H9 (cell line): ENCODE data around the gene PFDN1. TPM values are rescaled to one million over a fixed set of nuclear protein-coding genes. Genes with fewer than 3 reads are reported as not detected.
A peak's percentile ranks its signal among the peaks of the same experiment; 100 is the strongest.

Source experiments
- DNase-seq: peaks from one replicate; pipeline ENCODE4 v3.0.0-alpha.2; 2017
- H2AFZ ChIP-seq: one replicate; pipeline ENCODE4 v1.6.1; 2013; ENCODE audit warnings: mild to moderate bottlenecking, low read length, control low read depth, moderate library complexity
- H2AK5ac ChIP-seq: 2 replicates; pipeline ENCODE4 v1.6.1; 2013; ENCODE audit warnings: low read length, control low read depth, mixed read lengths; ENCODE audit not compliant: insufficient read length
- H2BK120ac ChIP-seq: one replicate; pipeline ENCODE4 v1.6.1; 2013; ENCODE audit warnings: low read depth, mild to moderate bottlenecking, low read length, control low read depth, inconsistent platforms; ENCODE audit not compliant: poor library complexity, severe bottlenecking
- H2BK12ac ChIP-seq: 2 replicates; pipeline ENCODE4 v1.6.1; 2013; ENCODE audit warnings: low read length, control low read depth, mixed read lengths, low read depth; ENCODE audit not compliant: insufficient read length
- H2BK15ac ChIP-seq: 2 replicates; pipeline ENCODE4 v1.6.1; 2013; ENCODE audit warnings: low read depth, low read length, control low read depth
- H2BK20ac ChIP-seq: one replicate; pipeline ENCODE4 v1.6.1; 2013; ENCODE audit warnings: low read depth, mild to moderate bottlenecking, low read length, control low read depth, inconsistent platforms; ENCODE audit not compliant: poor library complexity, severe bottlenecking
- H2BK5ac ChIP-seq: 2 replicates; pipeline ENCODE4 v1.6.1; 2013; ENCODE audit warnings: low read length, control low read depth, mixed read lengths; ENCODE audit not compliant: insufficient read length
- H3K14ac ChIP-seq: 2 replicates; pipeline ENCODE4 v1.6.1; 2013; ENCODE audit warnings: low read length, control low read depth; ENCODE audit not compliant: insufficient read depth
- H3K18ac ChIP-seq: 2 replicates; pipeline ENCODE4 v1.6.1; 2013; ENCODE audit warnings: low read depth, mild to moderate bottlenecking, mixed read lengths, low read length, control low read depth; ENCODE audit not compliant: insufficient read length
- H3K23ac ChIP-seq: 2 replicates; pipeline ENCODE4 v1.6.1; 2013; ENCODE audit warnings: low read length, control low read depth, mixed read lengths, low read depth; ENCODE audit not compliant: insufficient read length
- H3K23me2 ChIP-seq: 2 replicates; pipeline ENCODE4 v1.6.1; 2013; ENCODE audit warnings: low read depth, mild to moderate bottlenecking, mixed read lengths, low read length, control low read depth; ENCODE audit not compliant: insufficient read length, poor library complexity, severe bottlenecking
- H3K27ac ChIP-seq: 2 replicates; pipeline ENCODE4 v1.5.1; 2013; ENCODE audit warnings: low read length, control low read depth, mixed read lengths, low read depth; ENCODE audit not compliant: insufficient read length
- H3K27me3 ChIP-seq: 2 replicates; pipeline ENCODE4 v1.6.1; 2013; ENCODE audit warnings: low read length, control low read depth, inconsistent platforms; ENCODE audit not compliant: insufficient read depth
- H3K4ac ChIP-seq: 2 replicates; pipeline ENCODE4 v1.6.1; 2013; ENCODE audit warnings: low read depth, mild to moderate bottlenecking, control low read depth, inconsistent platforms, low read length, moderate library complexity
- H3K4me1 ChIP-seq: 2 replicates; pipeline ENCODE4 v1.6.1; 2013; ENCODE audit warnings: low read length, control low read depth, inconsistent platforms; ENCODE audit not compliant: insufficient read depth
- H3K4me2 ChIP-seq: 2 replicates; pipeline ENCODE4 v1.6.1; 2013; ENCODE audit warnings: low read length, control low read depth, mixed read lengths; ENCODE audit not compliant: insufficient read length, insufficient read depth
- H3K56ac ChIP-seq: 2 replicates; pipeline ENCODE4 v1.6.1; 2013; ENCODE audit warnings: low read depth, mild to moderate bottlenecking, mixed read lengths, low read length, control low read depth; ENCODE audit not compliant: insufficient read length
- H3K79me1 ChIP-seq: 2 replicates; pipeline ENCODE4 v1.6.1; 2013; ENCODE audit warnings: low read depth, mild to moderate bottlenecking, moderate library complexity, low read length, control low read depth, inconsistent platforms; ENCODE audit not compliant: insufficient read depth, poor library complexity, severe bottlenecking
- H3K79me2 ChIP-seq: 2 replicates; pipeline ENCODE4 v1.6.1; 2013; ENCODE audit warnings: low read length, control low read depth, inconsistent platforms; ENCODE audit not compliant: insufficient read depth
- H3K9ac ChIP-seq: 2 replicates; pipeline ENCODE4 v1.6.1; 2013; ENCODE audit warnings: low read length, control low read depth, mixed read lengths; ENCODE audit not compliant: insufficient read length; ENCODE audit errors: extremely low read depth
- H3K9me3 ChIP-seq: one replicate; pipeline ENCODE4 v1.6.1; 2013; ENCODE audit warnings: low read depth, low read length, inconsistent platforms; ENCODE audit not compliant: control insufficient read depth
- H3T11ph ChIP-seq: one replicate; pipeline ENCODE4 v1.6.1; 2013; ENCODE audit warnings: mild to moderate bottlenecking, low read length, control low read depth, inconsistent platforms
- H4K20me1 ChIP-seq: one replicate; pipeline ENCODE4 v1.6.1; 2013; ENCODE audit not compliant: control insufficient read depth, insufficient read length, insufficient read depth
- H4K5ac ChIP-seq: 2 replicates; pipeline ENCODE4 v1.6.1; 2013; ENCODE audit warnings: low read depth, mild to moderate bottlenecking, mixed read lengths, low read length, control low read depth; ENCODE audit not compliant: insufficient read length
- H4K8ac ChIP-seq: replicated peaks from 2 replicates; pipeline ENCODE4 v1.6.1; 2013; ENCODE audit warnings: low read length, control low read depth, mixed read lengths, low read depth; ENCODE audit not compliant: insufficient read length
- H4K91ac ChIP-seq: 2 replicates; pipeline ENCODE4 v1.6.1; 2013; ENCODE audit warnings: low read depth, mild to moderate bottlenecking, moderate library complexity, mixed read lengths, low read length, control low read depth; ENCODE audit not compliant: insufficient read length
- H3K27ac Mint-ChIP-seq, 3 experiments: 2 replicates in 2 of 3; 3 replicates in 1 of 3; pipeline ENCODE4 v1.8.0; 2020 to 2021; ENCODE audit warnings: mixed read lengths in 3 of 3, mild to moderate bottlenecking in 1 of 3, moderate library complexity in 1 of 3
- H3K27me3 Mint-ChIP-seq: 2 replicates; pipeline ENCODE4 v1.8.0; 2021; ENCODE audit warnings: low read depth, mild to moderate bottlenecking, moderate library complexity, mixed read lengths
- H3K36me3 Mint-ChIP-seq, 3 experiments: 2 replicates in 2 of 3; 3 replicates in 1 of 3; pipeline ENCODE4 v1.8.0; 2020 to 2021; ENCODE audit warnings: low read depth in 3 of 3, mixed read lengths in 3 of 3; ENCODE audit not compliant: insufficient read depth in 1 of 3
- H3K4me1 Mint-ChIP-seq, 2 experiments: 2 replicates each; pipeline ENCODE4 v1.8.0; 2020; ENCODE audit warnings: mixed read lengths in 2 of 2
- H3K4me3 Mint-ChIP-seq, 2 experiments: 2 replicates in 1 of 2; 3 replicates in 1 of 2; pipeline ENCODE4 v1.8.0; 2020 to 2021; ENCODE audit warnings: mild to moderate bottlenecking in 2 of 2, mixed read lengths in 2 of 2, moderate library complexity in 1 of 2
- H3K9me3 Mint-ChIP-seq, 2 experiments: 2 replicates in 1 of 2; 3 replicates in 1 of 2; pipeline ENCODE4 v1.8.0; 2020; ENCODE audit warnings: mild to moderate bottlenecking in 2 of 2, mixed read lengths in 2 of 2, moderate library complexity in 1 of 2
- WGBS: extraction: QIAGEN DNeasy Blood & Tissue Kit; methylation state at CpG from one replicate; pipeline ENCODE4 v1.1.7; 2013; ENCODE audit warnings: missing lambda C conversion rate, low lambda C conversion rate, mixed read lengths; ENCODE audit not compliant: insufficient read length; ENCODE audit errors: extremely low coverage; 5-methylcytosine and 5-hydroxymethylcytosine counted together
- total RNA-seq: library from RNA; stranded (reverse); gene quantifications from 2 replicates; pipeline ENCODE4 v1.2.1, GENCODE V29; 2021
- TF ChIP-seq, protein P1 (sequence below): fragments of 200-600 bp; sonication (generic); conservative IDR thresholded peaks from 3 replicates; pipeline ENCODE4 v1.8.0; 2021; ENCODE audit warnings: antibody characterized with exemption, mild to moderate bottlenecking

PFDN1 gene
- total RNA-seq, 1 experiment from 2014 or later = 58.3 TPM

DNA sequence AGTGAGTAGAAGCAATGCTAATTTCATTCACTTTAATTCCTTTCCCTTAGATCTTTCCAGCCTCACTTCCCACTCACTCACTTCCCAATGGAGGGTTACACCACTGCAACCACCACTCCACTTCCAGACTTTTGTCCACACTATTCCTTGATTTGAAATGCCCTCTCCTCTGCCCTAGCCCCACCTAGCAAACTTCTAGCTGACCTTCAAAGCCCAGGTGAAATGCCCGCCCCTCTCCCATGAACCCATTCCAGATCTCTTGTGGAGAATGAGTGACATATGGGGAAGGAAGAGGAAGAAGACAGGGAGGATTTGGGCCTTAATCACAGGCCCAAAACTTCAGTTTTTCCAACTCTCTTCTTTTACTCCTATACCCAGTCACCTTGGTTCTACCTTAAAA is 37.1 kb downstream of the PFDN1 start:
- Histone ChIP-seq H3K4ac (no peak overlapping the region), H3K9me3 (no peaks in the 10 kb centered on the region), H3K9ac (no peak overlapping the region), H2BK15ac (no peak overlapping the region), H3K14ac (no peak overlapping the region), H2BK120ac (no peak overlapping the region), H2AK5ac (no peak overlapping the region), H2BK20ac (no peak overlapping the region), H3T11ph (no peak overlapping the region), H3K27ac (no peak overlapping the region), H4K8ac (no peak overlapping the region), H3K18ac (no peak overlapping the region), H4K20me1 (no peaks in the 10 kb centered on the region), H3K27me3 (no peaks in the 10 kb centered on the region), H4K5ac (no peak overlapping the region), H2BK5ac (no peak overlapping the region), H2BK12ac (no peak overlapping the region), H3K23ac (no peak overlapping the region), H3K79me1 (peaks cover 5% of the 10 kb centered on the region), H3K4me2 (no peak overlapping the region), H3K79me2 (0 out of 2 replicates have a peak, but pooled peaks cover 2% of the 10 kb centered on the region), H3K56ac (no peak overlapping the region), H4K91ac (no peak overlapping the region), H3K23me2 (no peaks in the 10 kb centered on the region), H3K4me1 (no peaks in the 10 kb centered on the region), H2AFZ (no peak overlapping the region)
- no CpG with 5 or more reads among the region's 1 CpG for WGBS
- H3K27ac Mint-ChIP-seq = peak overlapping the region in 1 of 3 experiments; percentile 42; a peak in 3 of 7 replicates
- H3K4me3 Mint-ChIP-seq = no peak overlapping the region
- peaks cover 17 to 22% of the 10 kb centered on the region in 2 experiments for H3K4me1 Mint-ChIP-seq
- H3K9me3 Mint-ChIP-seq = no peaks in the 10 kb centered on the region
- peaks cover 0 to 2% (median 0%) of the 10 kb centered on the region in 3 experiments; a peak in 1 of 7 replicates for H3K36me3 Mint-ChIP-seq
- TF ChIP-seq, protein P1, sequence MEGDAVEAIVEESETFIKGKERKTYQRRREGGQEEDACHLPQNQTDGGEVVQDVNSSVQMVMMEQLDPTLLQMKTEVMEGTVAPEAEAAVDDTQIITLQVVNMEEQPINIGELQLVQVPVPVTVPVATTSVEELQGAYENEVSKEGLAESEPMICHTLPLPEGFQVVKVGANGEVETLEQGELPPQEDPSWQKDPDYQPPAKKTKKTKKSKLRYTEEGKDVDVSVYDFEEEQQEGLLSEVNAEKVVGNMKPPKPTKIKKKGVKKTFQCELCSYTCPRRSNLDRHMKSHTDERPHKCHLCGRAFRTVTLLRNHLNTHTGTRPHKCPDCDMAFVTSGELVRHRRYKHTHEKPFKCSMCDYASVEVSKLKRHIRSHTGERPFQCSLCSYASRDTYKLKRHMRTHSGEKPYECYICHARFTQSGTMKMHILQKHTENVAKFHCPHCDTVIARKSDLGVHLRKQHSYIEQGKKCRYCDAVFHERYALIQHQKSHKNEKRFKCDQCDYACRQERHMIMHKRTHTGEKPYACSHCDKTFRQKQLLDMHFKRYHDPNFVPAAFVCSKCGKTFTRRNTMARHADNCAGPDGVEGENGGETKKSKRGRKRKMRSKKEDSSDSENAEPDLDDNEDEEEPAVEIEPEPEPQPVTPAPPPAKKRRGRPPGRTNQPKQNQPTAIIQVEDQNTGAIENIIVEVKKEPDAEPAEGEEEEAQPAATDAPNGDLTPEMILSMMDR = no peak
- DNase-seq = no peak
- H3K27me3 Mint-ChIP-seq = no peaks in the 10 kb centered on the region
